GM12872 (cell line): ENCODE results near the gene OGFR.
A peak's percentile ranks its signal among the peaks of the same experiment; 100 is the strongest.

Source experiments
- CTCF ChIP-seq: IDR thresholded peaks from 3 replicates; pipeline ENCODE4 v1.5.1; 2011; ENCODE audit warnings: low read depth, mild to moderate bottlenecking, low read length, moderate library complexity; ENCODE audit not compliant: insufficient read depth

Gene OGFR

GRCh38 chr20:62820962-62821725, 16.5 kb downstream of the OGFR start:
- TF ChIP-seq CTCF = no peak

GRCh38 chr20:62821726-62822210, 17.1 kb downstream of the OGFR start:
- TF ChIP-seq CTCF = no peak

GRCh38 chr20:62822239-62822787, 17.7 kb downstream of the OGFR start:
- no peak for TF ChIP-seq CTCF

- peak; percentile 56; the same call in 2 of the 3 replicates for TF ChIP-seq CTCF
Observed at GRCh38 chr20:62822788-62823651, 18.4 kb downstream of the OGFR start.

GRCh38 chr20:62823688-62824475, 19.2 kb downstream of the OGFR start:
- no peak for TF ChIP-seq CTCF

GRCh38 chr20:62824476-62825332, 20.1 kb downstream of the OGFR start:
- no peak for TF ChIP-seq CTCF
